GM15510 (cell line): ENCODE results near the gene RASSF10.

Source experiments
- POLR2A ChIP-seq: IDR thresholded peaks from 3 replicates; pipeline ENCODE4 v1.6.1; 2011; ENCODE audit warnings: borderline replicate concordance; ENCODE audit not compliant: insufficient read length; ENCODE audit errors: extremely low read depth

RASSF10 gene

GRCh38 chr11:13009921-13010748 lies 1.0 kb downstream of the RASSF10 start:
- no peak for TF ChIP-seq POLR2A

GRCh38 chr11:13010749-13011465 lies 1.8 kb downstream of the RASSF10 start:
- TF ChIP-seq POLR2A: no peak

DNA sequence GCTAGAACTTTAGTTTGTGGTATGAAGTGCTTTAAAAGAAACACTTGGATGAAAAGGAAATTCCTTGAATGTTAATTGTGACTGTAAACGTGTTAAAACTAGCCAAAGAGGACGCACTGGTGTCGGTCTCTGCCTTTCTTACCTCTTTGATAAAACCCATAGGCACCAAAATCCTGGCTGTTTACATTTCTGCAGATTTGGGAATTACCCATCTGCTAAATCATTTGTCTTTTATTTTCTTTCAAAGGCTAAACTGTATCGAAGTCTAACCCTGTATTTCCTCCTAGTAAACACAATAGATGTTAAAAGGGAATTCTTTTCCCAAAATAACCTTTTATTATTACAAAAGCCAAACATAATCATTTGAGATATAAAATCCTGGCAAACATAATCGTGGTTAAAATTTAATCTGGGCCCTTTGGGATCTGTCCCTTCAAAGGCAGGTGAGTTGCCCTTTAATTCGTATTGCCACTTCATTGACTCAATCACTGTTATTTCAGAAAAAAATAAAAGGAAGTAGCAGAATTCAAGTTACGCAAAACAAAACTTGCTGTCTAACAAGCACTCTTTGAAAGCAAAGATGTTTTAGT lies 2.4 kb downstream of the RASSF10 start:
- TF ChIP-seq POLR2A: no peak

GRCh38 chr11:13012056-13012661 lies 3.0 kb downstream of the RASSF10 start:
- TF ChIP-seq POLR2A: no peak

- no peak for TF ChIP-seq POLR2A
Observed at GRCh38 chr11:13013054-13013488, 4.0 kb downstream of the RASSF10 start.

DNA sequence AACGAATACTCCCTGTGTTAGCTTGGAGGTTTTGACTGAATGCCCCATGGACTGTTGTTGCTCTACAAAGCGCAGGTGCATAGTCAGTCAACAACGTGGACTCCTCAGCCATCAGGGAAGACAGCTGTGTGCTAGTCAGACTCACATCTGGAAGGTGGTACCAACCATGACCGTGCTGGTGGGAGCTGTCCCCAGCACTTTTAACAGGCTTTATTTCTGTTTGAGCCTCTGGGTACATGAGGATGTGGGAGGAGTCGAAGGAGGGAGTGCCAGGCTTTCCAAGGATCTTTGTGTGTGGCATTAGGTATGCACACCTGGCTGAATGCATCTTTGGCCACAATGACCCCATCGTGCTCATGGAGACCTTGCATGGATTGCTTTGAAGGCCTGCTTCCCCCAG lies 6.6 kb downstream of the RASSF10 start:
- TF ChIP-seq POLR2A: no peak

GRCh38 chr11:13016415-13016814 lies 7.3 kb downstream of the RASSF10 start:
- TF ChIP-seq POLR2A: no peak

DNA sequence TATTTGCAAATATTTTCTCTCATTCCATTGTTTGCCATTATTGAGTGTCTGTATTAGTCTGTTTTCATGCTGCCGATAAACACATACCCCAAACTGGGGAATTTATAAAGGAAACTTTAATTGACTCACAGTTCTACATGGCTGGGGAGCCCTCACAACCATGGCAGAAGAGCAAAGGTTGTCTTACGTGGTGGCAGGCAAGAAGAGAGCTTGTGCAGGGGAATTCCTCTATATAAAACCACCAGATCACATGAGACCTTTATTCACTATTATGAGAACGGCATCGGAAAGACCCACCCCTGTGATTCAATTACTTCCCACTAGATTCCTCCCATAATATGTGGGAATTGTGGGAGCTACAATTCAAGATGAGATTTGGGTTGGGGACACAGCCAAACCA lies 10.2 kb downstream of the RASSF10 start:
- TF ChIP-seq POLR2A: no peak

- TF ChIP-seq POLR2A: no peak
Observed at GRCh38 chr11:13023423-13023822, 14.3 kb downstream of the RASSF10 start.

DNA sequence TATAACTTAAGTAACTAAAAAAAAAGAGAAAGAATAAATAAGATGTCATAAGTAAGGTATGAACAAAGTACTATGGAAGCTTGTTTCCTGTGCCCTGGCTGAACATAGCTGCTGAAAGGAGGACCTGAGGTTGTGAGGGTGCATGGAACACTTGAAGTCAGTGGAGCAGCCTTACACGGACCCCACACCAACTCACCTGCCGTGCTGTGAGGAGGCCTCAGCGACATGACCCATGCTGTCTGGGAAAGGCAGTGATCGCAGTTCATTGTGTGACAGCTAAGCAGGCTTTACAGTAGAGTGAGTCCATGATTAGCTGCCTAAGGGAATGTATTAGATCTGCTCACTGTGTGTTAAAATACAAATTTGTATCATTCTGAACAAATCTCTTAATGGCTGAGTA lies 17.6 kb downstream of the RASSF10 start:
- no peak for TF ChIP-seq POLR2A

DNA sequence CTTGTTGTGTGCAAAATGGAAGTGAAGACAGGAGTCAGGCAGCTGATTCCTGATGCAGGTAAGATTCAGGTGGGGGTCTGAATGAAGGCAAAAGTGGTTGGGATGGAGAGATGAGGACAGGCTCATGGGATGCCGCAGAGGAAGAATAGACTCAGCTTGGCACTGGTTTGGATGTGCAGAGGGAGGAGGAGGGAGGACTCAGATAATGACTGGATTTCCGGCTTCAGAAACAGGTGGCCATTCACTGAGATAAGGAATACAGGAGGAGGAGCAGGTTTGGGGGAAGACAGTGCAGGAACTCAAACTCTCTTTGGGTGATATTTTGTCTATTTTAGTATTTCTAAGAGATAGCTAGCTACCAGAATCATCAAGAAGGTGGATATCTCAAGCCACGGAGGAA lies 19.2 kb downstream of the RASSF10 start:
- no peak for TF ChIP-seq POLR2A

- TF ChIP-seq POLR2A: no peak
Observed at GRCh38 chr11:13029872-13030271, 20.8 kb downstream of the RASSF10 start.

DNA sequence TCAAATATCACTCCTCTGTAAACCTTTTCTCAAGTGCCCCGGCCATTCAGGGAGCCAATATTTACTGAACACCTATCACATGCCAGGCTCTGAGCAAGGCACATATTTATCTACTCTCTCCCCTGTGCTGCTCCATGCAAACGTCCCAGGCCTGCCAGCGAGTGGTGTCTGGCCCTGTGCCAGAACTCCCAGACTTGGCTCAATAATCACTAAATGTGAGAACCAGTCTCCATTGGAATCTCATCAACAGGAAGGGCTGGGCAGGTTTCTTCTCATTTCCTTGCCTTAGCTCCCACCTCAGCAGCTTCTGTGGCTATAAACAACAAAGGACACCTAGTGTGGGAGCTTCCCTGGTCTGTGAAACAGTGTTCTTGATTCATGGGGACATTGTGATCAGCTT lies 21.7 kb downstream of the RASSF10 start:
- no peak for TF ChIP-seq POLR2A

DNA sequence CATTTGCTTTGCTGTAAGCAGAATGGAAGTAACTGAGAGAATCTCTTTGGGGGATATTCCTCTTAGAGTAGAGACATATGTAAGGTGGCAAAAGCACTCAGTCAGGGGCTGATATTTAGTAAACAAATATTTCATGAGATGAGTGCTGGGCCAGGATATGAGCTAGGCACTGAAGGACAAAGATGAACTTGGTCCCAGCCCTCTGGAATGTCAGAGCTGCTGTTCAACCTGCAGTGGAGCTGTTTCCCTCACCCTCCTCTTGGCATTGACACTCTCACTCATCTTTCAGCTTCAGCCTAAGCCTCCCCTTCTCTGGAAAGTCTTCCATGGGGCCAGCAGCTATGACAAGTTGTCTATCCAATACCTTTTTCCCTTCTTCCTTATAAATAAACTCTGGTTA lies 22.2 kb downstream of the RASSF10 start:
- no peak for TF ChIP-seq POLR2A
